ENCODE results near the gene ARHGAP22.

Gene ARHGAP22

GRCh38 chr10:48459270-48460150, 145.4 kb downstream of the ARHGAP22 start:
- no peak for DNase-seq

- no peak for DNase-seq
Observed at GRCh38 chr10:48458662-48459048, 146.2 kb downstream of the ARHGAP22 start.

DNA sequence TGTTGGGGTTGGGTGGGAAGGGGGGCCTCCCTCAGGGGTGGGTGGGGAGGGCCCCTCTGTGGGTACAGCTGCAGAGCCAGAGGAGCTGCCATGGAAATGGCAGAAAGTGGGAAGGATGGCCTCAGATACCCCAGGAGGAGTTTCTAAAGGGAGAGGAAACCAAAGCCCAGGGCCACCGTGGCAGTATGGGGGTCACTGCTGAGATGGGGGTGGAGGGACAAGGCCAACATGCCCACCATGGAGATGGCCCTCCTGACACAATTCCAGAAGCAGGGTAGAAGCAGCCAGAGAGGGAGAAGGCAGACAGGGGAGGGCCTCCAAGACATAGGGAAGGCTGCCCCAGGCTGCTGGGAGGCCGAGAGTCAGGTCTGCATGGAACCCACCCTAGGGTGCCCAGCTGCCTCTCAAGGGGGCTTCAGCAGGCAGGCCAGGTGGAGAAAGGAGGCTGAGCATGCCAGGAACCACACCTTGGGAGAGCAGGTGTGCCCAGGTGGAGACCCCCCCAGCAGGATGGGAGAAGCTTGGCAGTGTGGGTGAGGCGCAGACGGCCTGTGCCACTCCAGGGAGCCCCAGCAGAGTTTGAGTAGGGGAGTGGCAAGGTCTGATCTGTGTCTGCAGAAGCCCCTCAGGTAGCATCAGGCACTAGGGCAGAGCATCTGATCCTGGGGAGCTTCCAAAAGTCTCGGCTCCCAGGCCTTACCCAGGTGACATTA, 146.8 kb downstream of the ARHGAP22 start:
- DNase-seq, result no peak

- no peak for DNase-seq
Observed at GRCh38 chr10:48456808-48457761, 147.8 kb downstream of the ARHGAP22 start.

GRCh38 chr10:48456361-48456804, 148.5 kb downstream of the ARHGAP22 start:
- DNase-seq, result no peak

- no peak for DNase-seq
Observed at GRCh38 chr10:48455392-48456151, 149.3 kb downstream of the ARHGAP22 start.

- DNase-seq, result no peak
Observed at GRCh38 chr10:48455055-48455391, 149.8 kb downstream of the ARHGAP22 start.

DNA sequence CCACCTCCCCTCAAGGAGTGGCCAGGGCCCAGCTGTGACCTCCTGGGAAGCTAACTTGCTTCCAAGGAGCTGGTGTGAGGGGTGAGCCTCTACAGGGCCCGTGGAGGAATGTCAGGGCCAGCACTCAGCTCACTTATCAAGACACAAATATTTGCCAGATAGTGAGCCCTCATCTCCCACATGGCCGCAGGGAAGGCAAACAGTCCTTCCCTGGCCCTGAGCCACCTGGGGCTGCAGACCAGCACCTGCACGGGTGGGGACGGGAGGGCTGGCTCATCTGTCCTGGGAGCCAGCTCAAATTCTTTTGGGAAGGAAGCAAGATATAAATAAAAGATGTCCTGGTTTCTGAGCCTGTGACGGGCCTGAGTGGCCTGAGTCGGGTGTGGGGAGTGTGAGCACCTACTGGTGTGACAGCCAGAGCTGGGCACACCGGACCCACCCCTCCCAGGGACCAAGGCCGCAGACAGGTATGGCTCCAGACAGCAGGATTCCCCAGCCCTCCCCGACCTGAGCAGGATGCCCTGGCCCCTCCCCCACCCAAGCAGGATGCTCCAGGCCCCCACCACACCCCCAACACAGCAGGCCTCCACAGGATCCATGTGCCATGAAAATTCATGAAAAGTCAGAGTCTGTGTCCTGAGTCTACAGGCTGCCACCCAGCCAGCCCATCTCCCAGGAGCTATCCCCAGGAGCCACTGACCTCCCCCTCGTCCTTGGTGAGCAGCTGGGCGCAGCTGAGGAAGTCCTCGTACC, 150.4 kb downstream of the ARHGAP22 start:
- no peak for DNase-seq

DNA sequence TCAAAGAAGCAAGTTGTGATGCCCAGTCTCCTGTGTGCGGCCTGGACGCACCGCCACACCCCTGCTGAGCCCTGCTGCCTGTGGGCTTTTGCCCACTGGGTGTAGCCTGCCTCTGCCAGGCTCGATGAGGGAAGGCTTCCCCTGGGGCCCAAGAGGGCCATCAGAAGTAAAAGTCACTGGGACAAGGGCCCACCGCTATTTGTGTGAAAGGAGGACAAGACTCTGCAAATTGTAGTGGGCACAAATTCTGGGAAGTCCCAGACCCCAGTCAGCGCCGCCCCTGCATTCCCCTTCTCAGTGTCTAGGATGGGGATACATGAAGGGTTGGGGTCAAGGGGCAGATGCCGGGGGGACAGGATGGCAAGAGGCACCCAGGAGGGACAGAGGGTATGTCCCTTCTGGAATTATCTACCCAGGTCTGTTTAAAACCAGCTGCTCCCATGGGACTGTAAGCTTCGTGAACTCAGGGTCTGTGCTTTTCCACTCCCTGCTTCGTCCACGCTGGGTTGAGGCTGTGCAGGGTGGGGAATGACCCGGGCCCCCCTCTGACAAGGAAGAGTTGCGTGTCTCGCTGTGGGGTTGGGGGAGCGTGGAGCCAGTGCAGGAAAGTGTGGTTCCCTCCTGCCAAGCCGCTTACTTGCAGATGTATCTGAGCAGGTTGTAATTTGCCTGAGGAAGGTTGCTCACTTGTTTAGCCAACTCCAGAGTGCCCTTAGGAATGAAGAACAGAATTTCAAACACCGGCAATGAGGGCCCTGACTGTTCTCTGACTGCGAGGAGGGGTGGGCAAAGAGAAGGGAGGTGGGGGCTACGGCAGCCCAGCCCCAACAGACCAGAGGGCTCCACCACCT, 151.2 kb downstream of the ARHGAP22 start:
- no peak for DNase-seq

DNA sequence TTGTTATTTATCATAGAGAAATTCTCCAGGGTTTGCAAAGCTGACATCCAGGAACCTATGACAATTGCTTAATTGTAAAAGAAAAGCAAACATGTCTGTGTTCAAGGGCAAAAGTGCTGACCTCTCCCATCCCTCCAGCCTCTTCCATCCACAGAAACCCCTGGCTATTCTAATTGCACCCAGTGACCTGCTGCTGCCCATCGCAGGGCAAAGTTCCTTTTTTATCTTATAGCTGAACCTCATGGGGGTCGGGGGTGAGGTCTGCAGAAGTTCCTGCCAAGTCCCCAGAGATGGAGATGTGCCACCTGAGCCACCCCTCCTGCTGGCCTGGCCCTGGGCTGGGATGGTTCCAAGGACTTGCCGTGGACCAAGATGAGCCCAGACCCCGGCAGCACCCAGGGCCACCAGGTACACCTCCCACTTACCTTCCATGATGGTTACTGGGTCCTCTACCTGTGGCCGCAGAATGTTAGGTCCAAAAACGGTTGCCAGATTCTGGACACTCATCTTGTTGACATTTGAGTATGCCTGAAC, 151.9 kb downstream of the ARHGAP22 start:
- DNase-seq, result no peak

GRCh38 chr10:48451969-48452878, 152.6 kb downstream of the ARHGAP22 start:
- DNase-seq, result no peak

GRCh38 chr10:48450741-48451466, 154.0 kb downstream of the ARHGAP22 start:
- DNase-seq, result no peak

DNA sequence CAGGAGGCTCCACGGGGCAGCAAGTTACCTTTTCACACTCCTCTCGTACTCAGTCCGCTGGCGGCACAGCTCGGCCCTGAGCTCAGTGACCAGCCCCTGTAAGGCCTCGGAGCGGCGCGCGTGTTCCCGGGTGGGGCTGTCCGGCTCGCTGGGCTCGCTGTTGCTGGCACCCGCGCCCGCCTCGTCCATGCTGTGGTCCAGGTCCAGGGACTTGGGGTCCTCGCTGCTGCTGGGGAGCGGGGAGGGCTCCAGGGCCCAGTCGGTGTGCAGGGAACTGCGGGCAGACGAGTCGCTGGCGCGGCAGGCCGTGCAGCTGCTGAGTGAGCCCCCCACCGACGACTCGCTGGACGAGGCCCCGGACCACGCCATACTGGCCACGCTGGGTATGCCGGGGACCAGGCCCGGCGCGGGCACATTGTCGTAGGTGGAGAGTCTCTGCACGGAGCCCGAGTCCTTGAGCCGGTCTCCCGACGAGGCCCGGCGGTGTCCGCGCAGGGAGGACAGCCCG, 154.6 kb downstream of the ARHGAP22 start:
- no peak for DNase-seq

DNA sequence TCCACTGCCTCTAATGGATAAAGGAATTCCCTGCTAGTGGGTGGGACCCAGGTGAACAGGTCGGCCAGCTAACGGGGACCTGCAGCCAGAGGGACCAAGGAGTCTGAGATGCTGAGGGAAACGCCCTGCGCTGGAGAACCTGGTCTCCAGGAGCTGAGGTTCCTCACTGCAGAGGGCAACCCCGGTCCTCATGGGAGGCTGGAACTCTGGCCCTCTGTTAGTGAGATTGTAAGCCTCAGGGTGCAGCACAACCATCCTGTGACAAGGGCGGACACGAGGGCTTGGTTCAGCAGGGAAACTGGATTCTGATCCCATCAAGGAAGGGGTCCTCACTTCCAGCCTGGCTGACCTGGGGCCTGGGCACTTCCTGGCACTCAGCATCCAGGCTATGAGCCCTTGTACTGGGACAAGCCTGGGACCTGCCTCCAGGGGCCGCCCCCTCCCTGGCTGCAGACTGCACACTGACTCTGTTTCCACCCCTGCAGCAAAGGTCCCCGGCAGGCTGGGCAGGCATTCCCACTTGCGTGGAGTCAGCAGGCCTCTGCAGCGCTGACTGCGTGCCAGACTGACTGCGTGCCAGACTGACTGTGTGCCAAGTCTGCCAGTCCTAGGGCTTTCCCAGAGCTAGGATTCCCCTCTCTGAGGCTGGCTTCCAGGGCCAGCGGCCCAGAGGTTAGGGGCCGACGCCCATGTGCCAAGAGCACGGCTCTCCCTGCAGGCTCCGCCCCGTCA, 155.2 kb downstream of the ARHGAP22 start:
- DNase-seq, result no peak

DNA sequence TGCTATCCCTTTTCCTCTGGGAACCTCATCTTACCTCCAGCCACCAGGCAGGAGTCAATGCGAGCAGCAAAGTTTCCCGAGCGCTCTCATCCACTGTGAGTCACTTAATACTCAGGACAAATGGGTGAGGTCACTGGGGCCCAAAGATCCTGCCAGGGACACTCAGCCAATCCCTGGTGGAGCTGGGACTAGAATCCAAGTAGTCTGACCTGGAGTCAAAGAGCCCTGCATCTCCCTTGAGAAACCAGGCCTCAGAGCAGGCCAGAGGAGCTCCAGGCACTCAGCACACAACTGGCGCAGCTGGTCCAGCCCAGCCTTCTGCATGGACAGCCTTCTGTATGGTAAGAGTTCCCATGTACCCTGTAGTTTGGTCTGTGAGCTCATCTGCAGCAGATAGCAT, 156.1 kb downstream of the ARHGAP22 start:
- no peak for DNase-seq

GRCh38 chr10:48447356-48448215, 157.3 kb downstream of the ARHGAP22 start:
- DNase-seq, result no peak

- no peak for DNase-seq
Observed at GRCh38 chr10:48446785-48447184, 158.1 kb downstream of the ARHGAP22 start.

All from SHP77 treated with DMSO at 0.1 percent for 48 hours (cell line).